ENCODE data around the gene SIT1.

DNA sequence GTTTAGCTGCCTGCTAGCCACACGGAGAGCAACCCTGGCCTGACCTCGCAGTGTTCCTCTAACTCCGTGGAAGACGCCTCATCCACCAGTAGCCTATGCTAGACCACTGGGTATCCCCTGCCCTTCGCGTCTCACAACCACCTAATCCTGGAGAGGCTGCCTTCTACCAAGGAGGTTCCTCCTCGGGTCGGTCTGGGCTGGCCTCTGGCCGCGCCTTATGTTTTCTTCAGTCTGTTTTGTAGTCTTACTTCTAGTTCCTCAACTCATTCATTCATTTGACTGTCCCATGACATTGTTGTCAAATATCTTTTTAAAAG is 40.6 kb upstream of the SIT1 start:
- TF ChIP-seq, protein P1, sequence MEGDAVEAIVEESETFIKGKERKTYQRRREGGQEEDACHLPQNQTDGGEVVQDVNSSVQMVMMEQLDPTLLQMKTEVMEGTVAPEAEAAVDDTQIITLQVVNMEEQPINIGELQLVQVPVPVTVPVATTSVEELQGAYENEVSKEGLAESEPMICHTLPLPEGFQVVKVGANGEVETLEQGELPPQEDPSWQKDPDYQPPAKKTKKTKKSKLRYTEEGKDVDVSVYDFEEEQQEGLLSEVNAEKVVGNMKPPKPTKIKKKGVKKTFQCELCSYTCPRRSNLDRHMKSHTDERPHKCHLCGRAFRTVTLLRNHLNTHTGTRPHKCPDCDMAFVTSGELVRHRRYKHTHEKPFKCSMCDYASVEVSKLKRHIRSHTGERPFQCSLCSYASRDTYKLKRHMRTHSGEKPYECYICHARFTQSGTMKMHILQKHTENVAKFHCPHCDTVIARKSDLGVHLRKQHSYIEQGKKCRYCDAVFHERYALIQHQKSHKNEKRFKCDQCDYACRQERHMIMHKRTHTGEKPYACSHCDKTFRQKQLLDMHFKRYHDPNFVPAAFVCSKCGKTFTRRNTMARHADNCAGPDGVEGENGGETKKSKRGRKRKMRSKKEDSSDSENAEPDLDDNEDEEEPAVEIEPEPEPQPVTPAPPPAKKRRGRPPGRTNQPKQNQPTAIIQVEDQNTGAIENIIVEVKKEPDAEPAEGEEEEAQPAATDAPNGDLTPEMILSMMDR (IDR thresholded peaks at IDR 0.05) = no peak
- no peak for TF ChIP-seq POLR2A (IDR thresholded peaks at IDR 0.05)

All from right lobe of liver (tissue), 4 donors.